IPS-NIHi7 (cell line): ENCODE results near the gene FOXL1.

Experiments
- DNase-seq: peaks from one replicate; pipeline ENCODE4 v3.0.0; 2012; ENCODE audit warnings: mixed read lengths; ENCODE audit errors: extremely low spot score

Gene FOXL1

DNA sequence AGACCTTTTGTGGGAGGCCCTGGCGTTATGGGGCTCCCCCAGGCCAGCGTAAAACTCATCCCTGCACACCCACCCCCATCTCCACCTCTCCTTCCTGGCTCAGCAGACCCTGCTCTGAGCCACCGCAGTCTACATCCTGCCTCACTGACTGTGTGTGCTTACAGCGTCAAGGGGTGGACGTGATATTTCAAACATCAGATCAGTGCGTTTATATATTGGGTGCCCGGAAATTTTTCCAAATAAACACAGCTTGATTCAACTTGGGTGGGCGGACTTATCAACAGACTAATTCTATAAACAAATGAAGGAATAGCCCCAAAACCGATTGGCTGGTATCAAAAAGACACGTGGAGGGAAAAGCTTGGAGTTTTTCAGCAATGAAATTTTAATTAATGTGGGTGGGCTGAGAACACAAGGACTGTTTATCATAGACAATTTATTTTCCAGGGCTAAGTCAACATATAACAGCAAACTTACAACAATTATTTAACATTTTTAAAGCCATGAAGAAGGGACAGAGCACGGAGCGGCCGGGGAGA lies at the start of gene FOXL1:
TSS of gene FOXL1 (plus strand) at position 489 of the 539 bp plus-strand sequence. CDS start 175 bp downstream, outside the sequence.
- DNase-seq, result no peak

DNA sequence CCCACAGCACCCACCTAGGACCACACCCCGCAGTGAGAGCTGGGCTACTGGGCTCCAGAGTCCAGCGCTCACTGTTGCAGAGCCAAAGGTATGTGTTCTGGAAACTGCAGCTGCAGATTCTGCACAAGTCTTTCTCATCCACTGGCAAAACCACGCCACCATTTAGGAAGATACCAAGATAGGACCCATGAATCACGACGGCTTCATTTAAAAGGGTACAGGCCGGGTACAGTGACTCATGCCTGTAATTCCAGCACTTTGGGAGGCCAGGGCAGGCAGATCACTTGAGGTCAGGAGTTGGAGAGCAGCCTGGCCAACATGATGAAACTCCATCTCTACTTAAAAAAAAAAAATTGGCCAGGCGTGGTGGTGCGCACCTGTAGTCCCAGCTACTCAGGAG lies 49.2 kb upstream of the FOXL1 start:
- no peak for DNase-seq

DNA sequence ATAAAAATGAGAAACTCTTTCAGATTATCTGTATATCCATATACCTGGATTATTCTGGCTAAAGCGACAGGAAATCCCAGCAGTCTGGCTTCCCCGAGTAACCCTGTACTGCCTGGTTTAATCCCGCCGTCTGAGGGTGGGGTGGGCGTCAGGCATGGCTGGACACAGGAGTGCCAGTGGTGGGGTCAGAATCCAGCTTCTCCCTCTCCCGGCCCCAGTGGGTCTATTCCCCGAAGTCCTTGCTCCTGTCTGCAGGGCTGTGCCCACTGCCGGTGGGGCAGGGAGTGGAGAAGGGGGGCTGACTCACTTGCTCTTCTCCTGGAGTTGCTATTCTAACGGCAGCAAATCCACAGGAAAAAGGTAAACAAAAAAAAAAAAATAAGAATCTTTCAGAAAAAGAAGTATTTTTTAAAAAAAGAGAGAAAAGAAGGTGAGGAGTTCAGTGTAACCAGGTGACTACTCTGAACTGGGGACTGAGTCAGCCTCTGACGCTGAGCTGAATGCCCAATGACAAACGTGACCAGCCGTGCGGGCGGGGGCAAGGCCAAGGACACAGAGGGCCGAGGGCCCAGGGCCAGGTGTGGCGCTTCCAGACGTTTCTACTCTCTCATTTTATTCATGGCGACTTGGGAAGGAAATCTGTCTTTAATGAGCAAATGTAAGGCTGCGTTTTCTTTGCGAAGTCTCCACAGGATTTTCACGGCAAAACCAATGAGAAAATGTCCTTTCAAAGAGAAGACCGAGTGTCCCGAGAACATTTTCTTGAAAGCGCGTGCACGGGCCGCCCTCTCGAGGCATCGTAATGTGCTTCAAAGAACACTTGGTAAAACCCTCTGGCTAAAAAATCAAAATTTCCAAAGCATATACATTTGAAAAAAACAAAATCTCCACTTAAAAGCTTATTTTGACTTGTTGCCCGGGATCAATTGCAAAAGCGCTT lies 47.8 kb upstream of the FOXL1 start:
- no peak for DNase-seq

DNA sequence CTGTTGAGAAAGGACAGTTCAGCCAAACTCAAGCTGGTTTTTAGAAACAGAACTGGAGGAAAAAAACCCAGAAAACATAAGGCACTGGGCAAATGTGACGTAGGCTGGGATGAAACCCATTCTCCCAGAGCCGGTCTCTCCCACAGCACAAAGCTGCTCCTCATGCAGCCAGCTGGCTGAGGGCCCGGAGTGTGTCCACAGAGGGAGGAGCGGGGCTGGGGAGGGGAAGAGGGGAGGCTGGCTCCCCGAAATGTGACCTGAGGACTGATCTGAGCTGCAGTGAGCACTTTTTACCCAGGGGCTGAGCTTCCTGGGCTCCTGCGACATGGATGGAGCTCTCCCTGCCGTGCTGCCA lies 47.2 kb upstream of the FOXL1 start:
- no peak for DNase-seq

DNA sequence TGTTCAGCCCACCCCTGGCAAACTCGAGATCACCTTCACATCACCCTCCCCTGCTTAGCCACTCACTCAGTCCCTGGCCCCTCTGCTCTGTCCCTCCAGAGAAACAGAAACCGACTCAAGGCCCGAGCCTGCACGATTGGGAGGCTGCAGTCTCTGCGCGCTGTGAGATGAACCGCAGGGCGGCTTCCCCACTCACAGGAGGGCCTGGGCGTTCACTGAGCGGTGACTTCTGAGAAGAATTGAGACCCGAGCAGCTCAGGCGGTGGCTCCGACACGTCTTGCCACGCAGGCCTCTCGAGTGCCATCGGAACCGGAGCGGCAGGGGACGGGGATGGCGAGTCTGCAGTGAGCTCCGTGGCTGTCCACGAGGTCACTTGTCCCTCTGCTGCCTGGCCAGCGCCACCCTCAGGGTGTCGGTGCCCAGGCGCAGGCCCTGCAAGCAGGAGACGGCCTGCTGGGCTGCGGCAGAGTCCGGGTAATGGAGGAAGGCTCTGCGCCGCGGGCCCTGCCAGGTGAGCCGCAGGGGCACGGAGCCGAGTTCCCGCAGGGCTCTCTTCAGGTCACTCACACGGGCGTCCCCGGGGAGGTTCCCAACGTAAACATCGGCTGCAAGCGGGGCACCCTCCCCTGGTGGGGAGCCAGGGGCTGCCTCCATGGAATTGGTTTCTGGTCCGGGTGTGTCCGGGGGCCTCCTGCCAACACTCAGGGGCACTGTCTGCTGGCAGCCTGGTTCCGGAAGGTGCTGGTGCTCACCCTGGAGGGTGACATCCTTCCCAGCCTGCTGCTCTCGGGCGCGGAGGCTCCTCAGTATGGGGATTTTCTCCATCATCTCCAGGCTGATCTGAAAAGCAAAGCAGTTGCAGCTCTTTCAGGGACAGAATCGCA lies 46.5 kb upstream of the FOXL1 start:
- DNase-seq, result no peak

DNA sequence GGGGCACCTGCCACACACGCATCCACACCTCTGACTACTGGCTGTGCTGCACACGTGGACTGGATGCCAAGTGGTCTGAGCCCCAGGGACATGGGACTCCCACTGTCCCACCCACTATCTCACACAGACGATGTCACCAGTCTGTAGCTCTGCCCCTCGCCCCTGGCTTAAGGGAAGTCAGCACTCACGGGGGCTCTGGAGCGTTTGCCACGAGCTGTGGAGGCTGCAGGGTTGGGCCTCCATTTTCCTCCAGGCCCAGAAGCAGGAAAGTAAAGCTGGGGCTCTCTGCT lies 45.9 kb upstream of the FOXL1 start:
- no peak for DNase-seq

DNA sequence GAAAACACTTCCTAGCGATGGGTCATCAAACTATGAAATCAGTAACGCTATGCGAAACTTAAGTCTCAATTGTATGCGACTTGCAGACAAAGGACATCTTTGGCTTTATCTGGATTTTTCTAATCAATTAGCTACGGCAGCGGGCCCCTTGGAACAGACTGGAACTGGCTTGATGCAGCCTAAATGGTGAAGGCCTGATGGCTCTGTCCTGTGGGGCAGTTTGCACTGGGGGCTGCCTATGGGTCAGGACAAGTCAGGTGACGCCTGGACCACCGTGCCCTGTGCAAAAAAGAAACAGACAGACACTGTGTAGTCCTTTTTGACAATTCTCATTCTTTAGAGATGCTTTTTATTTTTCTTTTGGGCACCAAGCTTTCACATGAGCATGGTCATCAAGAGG lies 45.3 kb upstream of the FOXL1 start:
- no peak for DNase-seq

DNA sequence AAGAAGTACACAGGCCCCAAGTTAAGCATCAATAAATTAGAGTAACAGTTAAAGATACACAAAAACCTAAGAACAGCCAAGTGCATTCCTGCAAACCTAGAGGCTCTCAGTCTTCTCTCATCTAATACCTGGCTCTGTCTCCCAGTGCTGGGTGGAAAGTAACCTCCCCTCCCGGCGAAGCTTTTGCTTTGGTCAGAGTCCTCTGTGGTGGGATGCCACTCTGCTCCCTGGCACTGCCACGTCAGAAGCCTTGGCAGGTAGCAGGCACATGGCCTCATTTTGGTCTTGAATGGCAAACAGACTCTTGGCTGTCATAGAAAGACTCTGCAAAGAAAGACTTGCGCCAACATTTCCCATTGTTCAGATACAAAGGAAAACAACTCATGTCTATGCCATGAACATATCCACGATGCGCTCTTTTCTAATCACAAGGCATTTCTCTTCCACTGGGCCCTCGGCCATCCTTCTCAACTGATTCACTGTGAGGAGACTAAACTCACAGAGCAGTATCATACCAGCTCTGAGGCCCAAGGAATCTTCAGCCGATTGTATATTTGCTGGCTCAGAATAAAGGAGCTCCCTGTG lies 44.5 kb upstream of the FOXL1 start:
- DNase-seq, result no peak

DNA sequence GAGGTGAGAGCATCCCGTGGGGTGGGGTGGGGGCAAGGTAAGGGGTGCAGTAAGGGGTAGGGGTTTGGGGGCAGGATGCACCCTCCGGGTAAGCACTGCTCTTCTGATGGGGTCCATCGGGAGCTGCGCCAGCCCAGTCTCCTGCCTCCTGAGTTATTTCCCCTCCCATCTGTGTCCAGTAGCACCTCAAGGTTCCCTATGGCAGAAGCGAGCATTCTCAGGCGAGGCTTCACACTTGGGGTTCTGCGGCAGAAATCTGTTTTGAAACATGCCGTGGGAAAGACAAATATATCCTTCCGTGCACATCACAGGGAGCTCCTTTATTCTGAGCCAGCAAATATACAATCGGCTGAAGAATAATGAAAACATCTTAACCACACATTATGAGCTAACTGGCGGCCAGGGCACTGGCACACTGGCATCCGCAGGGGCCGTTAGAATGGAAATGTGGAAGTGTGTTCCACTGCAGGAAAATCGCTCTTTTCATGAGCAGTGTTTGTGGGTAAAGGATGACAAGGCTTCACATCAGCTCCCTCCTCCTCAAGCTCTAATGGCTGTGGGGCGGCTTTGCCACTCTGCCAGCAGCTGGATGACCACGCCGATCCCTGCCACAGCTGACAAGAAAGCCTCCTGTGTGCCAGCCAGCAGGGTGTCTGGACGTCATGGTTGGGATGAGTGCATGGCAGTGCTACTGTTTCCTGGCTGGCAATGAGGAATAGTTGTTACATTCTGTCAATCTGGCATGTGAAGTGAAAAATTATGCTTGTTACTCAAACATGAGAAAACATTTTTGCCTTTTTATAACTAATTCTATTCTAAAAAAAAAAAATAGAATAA lies 43.4 kb upstream of the FOXL1 start:
- DNase-seq, result no peak

DNA sequence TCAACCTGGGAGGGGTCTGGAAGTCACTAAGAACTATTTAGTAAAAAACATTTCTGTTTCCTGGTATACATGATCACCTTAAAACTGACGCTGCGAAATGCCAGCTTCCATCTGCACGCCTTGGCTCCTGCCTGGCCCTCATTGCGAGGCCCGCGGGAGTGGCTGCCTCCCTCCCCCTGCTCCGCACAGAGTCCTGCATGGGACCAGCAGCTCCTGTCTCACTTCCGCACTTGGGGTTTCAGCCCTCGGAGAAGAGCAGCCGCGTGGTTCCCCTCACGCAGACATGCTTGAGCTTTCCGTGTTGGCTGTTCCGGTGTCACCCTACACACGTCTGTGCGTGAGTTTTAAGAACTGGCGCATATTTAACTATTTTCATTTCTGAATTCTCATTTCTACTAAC lies 41.7 kb upstream of the FOXL1 start:
- no peak for DNase-seq

DNA sequence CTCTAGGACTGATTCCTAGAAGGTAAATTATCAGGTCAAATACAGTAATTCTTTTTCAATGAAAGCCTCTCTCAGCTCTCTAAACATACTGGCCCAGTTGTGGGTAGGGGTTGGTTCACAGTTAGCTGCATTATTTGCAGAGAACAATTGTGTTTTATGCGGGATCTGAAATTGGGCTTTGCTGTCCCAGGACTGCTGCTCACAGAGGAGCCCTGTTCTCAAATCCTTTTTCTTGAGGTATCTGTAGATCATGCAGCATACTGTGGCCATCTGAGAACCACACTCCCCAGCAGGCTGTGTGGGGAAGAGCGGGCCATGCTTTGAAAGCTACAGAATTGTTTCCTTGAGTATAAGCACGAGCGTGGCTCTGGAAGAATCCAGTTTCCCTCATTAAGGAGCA lies 40.9 kb upstream of the FOXL1 start:
- DNase-seq, result no peak

DNA sequence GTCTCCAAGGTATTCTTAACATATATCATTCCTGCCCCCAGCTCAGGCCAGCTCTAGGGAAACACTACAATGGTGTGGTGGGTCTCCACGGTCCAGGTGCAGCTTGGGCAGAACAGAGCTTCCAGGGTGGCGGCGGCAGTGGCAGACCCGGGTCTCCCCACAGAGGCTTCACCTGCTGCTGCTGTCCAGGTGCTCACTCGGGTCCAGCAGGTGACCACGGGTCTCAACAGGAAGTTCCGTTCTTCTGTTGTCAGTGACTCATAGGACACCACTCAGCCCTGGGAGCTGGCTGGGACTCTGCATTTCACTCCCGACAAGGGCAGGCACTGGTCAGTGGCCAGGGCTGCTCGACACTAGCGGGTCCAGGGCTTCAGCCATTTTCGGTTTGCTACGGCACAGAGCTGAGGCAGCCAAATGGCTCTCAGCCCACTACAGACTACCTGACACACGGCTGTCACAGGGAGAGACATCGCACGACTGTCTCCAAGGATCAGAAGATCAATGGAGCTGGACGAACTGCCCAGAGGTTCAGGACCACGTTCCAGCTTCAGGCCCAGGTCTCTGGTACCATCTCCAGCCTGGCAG lies 40.1 kb upstream of the FOXL1 start:
- no peak for DNase-seq

DNA sequence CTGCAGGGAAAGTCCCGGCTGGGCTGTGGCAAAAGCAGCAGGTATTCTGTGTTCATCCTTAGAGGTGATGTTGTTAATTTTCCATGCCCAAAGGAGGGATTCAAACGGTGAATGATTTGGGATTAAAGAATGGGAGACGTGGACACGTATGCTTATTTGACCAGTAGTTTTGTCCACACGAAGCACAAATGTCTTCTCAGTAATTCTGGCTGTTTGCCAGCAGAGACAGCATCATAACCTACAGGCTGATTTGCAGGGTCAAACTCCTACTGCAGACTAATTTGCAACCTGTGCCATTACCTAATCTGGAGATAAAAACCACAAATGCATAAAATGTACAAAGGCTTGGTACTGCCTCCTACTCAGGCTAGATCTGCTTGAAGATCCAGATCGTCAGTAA lies 37.5 kb upstream of the FOXL1 start:
- no peak for DNase-seq

DNA sequence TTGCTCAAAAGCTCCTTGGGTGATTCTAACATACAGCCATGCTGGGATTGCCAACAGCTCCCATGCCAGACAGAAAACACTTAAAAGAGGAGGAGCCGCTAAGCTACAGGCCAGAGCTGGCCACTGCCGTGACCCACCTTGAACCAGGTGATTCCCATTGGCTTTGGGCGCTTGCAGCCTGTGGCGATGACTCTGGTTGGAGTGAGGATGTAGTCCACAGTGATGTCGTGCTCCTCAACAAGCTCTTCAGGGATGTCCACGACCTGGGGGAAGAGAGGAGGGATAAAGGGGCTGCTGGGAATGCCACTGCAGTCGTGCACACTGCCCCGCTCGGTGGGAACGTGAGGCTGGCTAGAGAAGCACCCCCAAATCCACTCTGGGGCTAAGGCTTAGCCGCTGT lies 36.8 kb upstream of the FOXL1 start:
- no peak for DNase-seq

DNA sequence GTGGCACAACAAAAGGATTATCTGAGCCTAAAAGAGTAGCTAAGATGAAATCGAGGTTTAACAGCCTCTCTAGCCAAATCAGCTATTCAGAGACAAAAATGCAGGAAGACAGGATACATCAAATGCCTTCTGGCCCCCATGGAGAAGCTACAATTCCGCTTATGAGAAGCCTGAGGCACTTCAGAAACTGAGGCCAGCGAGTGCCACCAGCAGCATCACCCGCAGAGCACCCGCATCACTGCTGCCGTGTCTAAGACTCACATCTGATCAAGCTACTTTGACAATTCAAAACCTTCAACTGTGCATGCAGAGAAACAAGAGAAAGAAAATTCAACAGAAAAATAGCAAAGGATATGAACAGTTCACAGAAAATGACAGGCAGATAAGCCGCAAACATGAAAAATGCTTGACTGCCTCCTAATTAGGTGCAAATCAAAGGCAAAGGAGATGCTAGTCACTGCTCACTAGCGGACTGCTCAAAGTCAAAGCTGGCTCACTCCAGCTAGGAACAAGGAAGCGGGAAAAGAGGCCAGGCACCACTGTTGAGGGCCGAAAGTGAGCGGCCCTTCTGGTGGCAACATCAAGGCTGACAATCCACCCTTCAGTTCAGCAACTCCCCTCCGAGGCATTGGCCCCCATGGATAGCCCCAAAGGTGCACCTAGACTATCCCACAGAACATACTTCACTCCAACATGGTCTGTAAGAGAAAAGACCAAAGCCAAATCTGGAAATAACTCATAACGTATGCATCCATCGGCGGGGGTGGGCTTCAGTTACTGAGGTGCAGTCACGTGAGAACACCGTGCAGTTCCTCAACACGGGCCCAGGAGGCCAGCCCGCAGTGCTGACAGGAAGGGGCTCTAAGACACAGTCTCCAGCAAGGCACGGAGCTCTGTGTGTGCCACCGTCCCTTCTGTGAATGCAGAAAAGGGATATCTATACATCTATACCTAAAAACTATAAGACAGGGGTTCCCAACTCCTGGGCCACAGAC lies 35.3 kb upstream of the FOXL1 start:
- DNase-seq, result no peak

DNA sequence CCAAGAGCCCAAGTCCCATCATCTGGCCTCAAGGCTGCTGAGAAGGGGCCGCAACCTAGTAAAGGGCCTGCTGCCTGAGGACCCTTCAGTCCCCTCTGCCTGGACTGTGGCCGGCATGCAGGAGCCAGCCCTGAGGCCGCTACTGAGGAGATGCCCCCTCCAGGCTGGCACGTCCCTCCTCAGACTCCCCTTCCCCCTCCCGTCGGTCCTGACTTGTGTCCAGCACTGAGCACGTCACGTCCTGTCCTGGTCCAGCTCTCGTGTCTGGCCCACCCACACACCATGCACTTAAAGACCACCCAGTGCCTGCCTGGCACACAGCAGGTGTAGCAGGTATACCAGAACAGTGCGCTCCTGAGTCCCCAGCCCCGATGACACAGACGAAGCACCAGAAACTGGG lies 32.9 kb upstream of the FOXL1 start:
- no peak for DNase-seq

DNA sequence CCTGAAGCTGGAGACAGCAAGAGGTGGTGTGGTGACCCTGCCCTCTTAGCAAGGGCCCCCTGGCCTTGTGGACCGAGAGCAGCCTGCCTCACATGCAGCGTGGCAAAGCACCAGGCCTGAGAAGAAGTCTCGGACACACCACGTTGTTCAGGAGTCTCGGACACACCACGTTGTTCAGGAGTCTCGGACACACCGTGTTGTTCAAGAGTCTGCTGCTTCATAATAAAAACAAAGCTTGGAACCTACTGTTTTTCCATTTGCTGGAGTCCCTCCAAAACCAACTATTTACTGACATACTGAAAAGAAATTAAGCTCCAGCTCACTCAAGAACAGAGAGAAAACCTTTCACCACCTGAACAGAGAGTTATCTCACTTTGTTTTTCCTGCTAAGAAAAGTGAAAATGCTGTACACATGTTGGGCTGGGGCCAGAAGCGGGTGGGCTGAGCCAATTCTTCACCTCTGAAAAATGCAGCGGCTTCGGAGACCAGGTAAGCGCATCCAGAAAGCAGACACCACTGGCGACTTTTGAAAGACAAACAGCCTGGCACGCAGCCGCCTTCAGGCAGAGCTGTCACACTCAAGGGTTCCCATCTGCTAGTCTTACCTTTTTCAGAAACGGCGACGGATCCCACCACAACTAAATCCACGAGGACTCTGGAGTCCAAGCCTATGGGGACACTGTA lies 32.3 kb upstream of the FOXL1 start:
- no peak for DNase-seq

DNA sequence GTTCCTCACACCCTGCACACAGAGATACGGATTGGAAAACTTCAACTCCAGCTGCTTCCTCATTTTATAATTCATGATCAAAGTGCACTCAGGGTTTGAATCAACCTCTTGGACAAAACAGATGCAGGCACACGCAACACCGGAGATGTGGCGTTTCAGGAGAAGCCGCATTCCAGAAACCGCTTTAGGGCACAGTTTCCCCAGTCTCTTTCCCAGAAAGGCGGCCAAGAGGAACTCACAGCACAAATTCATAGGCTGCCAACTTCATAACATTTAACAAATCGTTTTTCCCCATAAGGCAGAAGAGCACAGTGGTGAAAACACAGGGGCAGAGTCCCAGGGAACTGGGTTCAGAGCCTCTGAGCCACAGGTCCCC lies 31.7 kb upstream of the FOXL1 start:
- no peak for DNase-seq

DNA sequence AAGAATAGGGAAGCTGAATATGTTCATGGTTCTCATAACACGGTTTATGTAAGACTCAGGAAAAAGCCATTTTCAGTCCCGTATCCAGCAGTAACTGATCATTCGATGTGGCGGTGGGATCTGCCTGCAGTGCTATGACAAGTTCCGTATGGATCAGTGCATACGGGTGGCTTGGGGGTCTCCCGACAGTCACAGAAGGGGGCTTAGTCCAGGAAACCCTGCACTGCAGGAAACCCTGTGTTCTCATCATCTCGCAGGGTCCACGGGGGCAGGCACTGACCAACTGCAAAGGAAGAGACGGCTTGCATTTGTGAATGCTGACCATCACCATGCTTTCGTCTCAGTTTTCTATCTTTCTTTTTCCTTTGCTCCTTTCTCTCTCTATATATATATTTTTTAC lies 31.1 kb upstream of the FOXL1 start:
- DNase-seq, result no peak
